HS-27A (cell line): ENCODE results near the gene TRPM3.

Experiments used
- DNase-seq: peaks from one replicate; pipeline ENCODE4 v3.0.0-alpha.2; 2012; ENCODE audit warnings: low read depth, missing footprints

The TRPM3 gene

DNA sequence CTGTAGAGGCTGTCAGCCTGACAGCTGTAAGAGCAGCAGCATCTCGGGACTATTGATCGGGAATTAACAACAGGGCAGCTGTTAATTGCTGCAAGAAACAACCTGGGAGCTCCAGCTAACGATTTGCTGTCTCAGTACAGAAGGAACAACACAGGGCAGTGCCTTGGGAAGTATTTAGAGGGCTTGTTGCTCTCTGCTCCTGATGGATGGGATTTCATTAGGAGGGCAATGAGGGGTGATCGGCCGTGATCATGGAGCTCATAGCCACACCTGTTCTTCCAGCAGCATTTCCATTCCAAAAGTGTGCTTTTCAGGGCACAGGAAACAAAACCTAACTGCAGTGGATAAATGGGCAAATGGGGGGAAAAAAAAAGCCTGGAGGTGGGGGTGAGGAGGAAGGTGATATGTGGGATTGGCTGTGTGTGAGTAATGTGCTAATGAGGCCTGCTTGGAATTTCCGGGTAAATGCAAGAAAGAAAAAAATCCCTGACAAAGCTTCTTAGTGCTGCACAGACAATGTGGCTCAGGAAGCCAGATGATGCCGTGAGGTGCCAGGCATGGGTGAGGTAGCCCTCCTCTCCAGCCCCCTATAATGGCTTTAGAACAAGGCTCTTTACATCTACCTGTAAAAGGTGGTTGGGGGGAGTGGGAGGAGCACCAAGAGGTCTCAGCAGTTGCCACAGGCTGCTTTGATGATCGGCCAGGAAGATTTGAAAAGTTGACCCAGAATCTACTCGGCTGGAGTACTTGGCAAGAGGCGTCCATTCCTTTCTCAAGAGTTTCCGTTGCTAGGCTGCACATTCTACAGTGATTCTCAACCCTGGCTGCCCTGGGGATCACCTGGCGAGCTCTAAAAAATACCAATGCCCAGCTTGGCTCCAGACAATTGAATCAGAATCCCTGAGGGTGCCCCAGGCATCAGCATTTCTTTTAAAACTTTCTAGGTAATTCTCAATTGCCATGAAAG, 567.4 kb downstream of the TRPM3 start:
- DNase-seq, result no peak

DNA sequence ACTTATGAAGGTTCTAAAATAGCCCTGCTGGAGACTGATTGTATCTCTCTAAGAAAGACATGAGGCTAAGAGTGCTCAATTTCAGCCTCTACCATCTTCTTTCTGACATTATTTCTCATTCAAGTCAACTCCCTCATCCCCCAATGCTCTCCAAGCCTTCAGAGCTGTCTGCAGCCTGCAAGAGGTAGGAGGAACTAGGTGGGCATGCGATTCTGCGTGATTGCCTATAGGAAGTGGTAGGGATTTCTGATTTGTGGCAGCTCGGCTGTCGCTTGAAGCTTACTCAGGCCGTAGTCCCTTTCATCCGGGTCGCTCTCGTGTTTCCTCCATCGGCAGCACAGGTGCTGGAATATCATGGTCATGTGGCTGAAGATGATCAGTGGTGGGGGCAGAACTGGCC, 568.9 kb downstream of the TRPM3 start:
- no peak for DNase-seq

DNA sequence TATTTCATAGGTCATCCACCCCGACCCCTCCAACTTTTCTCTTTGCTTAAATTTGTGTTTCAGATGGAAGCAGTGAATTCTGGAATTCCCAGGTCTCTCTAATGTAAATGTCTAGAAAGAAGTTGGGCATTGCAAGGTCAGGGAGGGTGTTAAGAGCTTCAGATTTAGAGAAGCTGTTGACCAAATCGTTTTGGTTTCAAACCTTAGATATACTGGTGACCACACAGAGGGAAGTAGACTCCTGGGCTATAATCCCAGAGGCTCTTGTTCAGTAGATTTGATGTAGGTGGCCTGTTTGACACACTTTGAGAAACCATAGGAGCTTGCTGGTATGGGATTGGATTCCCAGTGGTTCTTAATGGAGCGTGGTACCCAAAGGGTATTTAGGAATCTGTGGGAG, 569.6 kb downstream of the TRPM3 start:
- DNase-seq, result no peak

DNA sequence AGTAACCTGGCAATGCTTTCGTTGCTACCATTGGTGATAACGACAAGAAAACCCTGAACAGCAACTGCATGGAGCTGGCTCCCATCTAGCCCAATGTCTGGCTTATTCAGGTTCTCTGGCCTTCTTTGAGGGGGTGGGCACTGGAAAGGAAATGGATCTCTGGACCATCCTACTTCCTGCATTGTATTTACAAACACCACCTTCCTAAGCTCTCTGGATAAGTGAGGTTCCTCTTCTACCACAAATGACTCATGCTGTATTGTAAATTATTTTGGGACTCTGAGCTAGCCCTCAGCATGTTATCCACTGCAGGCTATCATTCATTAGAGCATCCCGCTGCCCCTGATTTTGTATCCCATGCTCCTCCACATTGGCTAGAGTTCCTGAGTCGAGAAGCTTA, 570.0 kb downstream of the TRPM3 start:
- DNase-seq, result no peak

DNA sequence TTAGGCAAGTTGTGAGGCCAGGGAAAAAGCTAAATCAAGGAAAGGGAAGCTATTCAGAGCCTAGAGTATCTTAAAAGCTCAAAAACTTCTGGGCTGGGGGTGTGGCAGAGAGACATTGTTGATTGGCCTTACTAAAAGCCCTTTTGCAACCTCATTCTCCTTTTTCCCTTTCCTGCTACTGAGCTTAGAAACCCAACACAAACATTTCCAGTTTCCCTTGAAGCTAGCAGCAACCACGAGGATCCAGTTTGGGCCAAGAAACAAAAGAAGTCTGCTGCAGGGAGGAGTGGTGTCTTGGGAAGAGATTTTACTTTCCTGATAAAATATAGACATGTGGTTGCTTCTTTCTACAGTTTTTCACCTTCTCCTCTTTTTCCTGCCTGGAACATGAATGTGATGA, 571.5 kb downstream of the TRPM3 start:
- DNase-seq, result no peak

DNA sequence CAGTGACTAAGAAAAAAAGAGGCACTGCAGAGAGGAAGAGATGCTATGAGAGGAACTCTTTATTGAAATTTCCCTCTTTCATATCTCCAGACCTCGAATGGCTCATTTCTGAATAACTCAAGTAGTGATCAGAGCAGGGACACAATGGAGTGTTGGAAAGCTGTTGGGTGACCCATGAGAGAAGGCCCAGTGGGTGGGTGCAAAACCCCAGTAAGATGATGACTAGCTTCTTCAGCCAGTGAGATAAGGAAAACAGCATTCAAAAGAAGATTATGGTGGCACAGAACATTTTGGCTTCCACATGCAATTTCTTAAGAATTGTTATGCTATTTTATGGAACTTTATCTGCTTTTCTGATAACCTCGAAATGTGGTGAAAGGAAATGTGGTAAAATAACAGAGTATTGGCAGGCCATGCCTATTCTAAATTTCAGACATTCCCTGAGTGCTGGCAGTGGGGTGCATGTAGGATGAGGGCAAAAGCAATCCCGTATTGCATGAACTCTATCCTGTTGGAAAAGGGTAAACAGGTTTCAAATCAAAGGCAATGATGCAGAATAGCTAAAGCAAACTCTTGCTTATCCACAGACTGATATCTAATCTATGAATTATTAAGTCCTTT, 579.0 kb downstream of the TRPM3 start:
- no peak for DNase-seq

DNA sequence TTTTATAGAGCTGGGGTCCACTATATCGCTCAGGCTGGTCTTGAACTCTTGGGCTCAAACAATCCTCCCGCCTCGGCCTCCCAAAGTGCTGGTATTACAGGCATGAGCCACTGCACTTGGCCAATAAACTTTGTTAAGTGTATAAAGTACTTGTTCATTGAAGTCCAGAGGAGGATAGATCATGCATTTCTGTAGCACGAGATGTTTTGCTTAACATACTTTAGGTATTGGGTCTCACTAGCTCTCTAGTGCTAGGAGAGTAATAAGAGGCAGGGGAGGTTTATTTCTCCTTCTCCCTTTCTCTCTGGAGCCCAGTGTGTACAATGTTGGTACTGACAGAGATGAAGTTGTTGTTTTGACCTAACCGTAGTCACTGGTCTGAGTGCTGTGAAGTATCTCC, 581.4 kb downstream of the TRPM3 start:
- DNase-seq, result no peak

DNA sequence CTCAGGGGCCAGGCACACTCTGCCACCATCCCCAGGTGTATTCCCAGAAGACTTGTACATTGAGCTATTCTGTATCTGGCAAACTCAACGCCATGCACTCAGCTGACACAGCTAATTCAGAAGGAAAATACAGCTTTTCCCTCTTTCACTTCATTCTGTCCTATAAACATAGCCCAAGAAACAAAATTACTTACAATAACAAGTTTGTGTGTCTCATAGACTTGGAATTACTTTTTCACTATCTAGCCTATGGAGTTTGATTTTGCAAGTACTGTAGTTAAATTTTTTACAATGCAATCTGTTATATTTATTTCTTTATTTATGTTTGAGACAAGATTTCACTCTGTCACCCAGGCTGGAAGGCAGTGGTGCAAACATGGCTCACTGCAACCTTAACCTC, 581.9 kb downstream of the TRPM3 start:
- DNase-seq, result no peak

DNA sequence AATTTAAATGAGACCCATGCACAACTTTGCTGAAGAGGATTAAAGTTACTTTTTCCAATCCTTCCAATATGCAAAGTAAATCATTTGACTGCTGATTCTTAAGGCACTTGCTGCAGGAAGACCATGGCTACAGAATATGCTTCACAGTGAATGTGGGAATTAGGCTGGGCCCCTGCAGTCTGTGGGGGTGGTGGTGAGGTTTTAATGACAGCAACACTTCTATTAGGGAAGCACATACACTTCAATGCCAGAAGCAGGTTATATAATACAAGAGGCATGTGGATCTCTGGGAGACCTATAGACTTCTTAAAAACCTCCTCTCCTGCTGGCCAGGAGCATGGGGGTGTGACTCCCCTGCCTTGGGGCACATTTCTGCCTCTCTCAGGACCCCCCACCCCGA, 582.4 kb downstream of the TRPM3 start:
- DNase-seq, result no peak

DNA sequence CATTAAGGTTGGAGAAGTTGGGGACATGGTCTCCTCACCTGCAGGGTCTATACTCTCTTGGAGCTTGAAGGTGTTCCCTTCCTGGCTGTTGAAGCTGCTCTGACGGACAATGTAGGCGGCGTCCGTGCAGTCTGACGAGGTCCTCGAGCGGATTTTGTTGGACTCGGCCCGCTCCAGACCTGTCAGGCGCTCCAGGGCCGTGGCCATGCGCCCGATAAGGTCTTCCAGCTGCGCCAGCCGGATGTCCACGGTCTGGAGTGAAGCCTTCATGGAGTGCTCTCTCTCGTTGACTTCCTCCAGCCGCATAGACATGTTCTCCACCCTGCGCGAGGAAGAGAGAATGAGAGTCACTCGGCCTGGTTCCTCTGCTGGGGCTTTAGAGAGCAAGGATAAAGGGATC, 584.3 kb downstream of the TRPM3 start:
- no peak for DNase-seq

DNA sequence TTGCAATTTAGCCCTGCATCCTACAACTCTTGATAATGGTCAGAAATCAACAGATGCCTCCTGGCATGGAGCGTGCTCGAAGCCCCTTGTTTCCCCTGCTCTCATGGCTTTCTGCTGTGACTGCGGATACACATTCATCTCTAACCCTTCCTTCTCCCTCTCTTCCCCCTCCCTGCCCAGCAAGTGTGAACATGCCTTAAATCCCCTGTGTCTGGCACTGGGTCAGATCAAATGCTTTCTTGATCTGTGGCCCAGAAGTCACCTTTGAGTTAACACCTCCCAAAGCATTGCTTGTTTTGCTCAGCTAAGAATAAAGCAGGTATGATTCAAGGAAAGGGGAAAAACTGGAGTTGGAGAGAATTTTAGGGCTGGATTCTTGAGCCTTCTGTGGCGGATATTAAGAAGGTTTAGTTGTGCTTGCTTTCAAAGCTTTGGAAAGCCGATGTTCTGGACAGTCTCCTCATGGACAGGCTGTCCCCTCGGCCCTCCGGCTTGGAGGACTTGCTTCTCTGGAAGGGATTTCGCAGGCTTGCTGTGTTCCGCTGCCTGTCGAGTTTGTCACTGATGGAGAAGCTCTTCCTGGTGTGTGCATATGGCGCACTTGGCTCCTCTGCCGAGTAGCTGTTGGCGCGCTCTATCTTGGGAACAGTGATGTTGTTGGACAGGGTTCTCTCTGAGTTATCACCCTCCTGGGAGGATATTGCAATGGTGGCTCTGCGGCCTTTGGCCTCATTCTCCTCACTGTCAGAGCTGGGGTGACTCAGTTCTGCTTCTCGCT, 585.7 kb downstream of the TRPM3 start:
- DNase-seq, result no peak

DNA sequence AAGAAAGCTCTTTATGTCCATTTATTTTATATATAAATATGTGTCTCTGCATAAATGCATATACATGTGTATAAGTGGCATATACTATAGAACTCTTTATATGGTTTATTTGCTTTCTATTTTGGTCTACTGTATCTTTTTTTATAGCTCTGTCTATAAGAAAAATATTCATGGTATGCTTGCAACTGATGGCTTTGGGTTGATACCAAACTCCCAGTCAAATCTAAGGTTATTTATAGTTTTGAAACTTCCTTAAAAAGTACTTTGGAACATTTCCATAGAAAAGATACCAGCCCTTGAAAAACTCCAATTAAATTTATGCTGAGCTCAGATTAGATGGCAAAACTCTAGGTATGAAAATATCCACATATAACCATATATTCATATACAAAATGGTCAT, 587.0 kb downstream of the TRPM3 start:
- DNase-seq, result no peak

DNA sequence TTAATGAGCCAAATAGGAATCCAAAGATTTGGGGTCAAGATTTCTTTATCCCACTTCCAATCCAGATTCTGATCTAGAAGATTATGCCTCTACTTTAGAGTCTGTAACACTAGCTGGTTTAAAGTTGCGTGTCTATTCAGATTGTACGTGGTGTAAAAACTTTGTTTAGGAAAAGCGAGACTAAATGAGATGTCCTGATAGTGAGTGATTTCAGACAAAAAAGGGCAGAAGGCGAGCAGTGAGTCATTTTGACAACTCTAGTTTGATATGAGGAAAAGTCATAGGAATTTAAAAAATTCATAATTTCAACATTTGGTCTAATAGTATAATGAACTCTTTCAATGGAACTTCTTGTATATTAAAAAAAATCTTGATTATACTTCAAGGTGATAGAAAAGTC, 587.4 kb downstream of the TRPM3 start:
- peak; percentile 48 for DNase-seq

DNA sequence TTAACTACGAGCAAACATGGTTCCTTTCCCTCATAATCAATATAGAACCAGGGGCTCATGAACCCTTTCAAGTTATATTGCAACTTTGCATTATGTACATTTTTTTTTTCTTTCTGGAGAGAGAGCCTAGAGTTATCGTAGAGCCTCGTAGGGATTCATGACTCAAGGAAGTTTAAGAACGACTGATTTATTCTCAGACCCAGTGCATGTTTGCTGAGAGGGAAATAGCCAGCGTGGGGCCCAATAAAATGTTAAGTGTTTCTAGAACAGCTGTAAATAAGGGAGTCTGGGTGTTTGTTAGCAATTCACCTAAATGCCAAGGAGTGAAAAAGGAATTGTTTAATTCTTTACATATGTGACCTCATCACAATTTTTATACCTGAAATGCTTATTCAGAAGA, 587.9 kb downstream of the TRPM3 start:
- DNase-seq, result no peak

DNA sequence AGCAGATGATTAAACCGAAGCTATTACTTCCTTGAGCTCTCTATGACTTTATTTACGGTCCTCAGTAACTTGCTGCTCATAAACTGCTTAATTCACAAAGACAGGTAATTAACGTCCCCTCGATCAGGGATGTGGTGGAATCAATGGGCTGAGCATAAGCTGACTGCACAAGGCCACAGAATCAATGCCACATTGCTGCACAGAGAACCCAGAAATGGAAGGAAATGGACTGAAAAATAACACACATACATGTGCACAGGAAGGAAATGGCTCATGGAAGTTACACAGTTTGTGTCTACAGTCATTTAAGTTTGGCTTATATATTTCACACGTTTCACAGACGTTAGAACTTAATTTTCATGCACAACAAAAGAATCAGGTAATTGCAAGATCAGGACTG, 588.7 kb downstream of the TRPM3 start:
- no peak for DNase-seq

DNA sequence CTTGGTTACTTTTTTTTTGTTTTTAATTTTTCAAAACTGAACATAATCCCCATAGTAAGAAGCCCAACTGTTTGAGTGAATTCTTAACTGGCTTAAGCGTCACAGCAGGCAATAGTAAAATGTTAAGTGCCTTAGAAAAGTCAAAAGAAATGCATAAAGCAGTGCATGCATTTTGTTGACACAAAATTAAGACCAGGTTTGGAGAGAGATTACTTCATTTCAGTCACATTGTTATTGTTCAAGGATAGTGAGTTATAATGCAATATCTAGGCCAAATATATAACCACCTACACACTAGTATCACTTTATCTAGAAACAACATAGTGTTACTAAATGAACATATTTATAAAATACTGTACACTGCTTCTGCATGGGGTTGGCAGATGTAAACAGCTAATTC, 590.1 kb downstream of the TRPM3 start:
- no peak for DNase-seq

DNA sequence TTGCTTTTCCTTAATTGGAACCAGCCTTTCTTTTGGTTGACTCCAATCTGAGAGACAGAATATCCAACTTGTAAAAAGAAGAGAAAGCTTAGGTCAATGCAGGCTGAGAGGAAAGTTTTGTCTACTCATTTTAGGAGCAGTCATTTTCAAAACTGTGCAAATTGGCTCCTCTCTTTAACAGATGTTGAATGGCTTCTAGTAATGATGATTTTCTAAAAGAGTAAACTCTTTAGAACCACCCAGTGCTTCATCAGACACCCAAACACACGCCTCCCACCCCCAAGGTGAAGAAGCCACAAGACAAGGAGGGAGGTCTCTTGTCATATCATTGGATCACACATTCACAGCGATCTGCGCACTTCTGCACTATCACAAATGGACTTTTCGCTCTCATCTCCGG, 590.7 kb downstream of the TRPM3 start:
- DNase-seq, result no peak

DNA sequence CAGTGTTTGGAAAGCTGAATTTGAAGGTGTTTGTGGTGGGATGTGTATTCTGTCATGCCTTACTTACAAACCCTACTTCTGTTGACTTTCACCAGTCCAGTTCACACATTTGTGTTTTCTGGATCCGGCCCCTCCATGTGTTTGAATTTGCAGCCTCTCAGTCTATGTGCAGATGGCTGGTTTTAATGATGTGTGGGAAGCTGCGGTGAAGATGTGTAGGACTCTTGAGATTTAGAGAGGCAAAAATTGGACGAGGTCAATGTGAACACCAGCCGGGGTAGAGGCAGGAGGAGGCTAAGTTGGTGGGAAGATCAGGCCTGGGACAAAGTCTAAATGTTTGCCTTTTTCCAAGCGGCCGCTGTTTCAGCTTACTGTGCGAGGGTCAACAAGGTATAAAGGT, 591.6 kb downstream of the TRPM3 start:
- no peak for DNase-seq

DNA sequence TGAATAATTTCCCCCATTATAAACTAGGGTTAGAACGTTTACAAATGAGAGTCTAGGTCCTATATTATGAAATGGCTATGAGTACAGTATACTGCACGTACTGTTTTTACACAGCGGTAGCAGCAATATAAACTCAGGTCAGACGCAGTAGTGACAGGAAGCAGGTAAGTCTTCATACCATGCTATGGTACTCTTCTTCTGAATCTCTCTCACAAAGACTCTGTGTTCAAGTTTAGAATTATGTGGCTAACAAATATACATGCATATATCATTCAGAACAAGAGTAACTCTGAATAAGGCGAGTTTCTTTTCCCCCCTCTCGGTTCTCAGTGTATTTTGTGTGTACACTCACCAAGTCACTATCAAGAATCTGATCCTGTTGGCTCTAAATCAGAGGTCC, 592.0 kb downstream of the TRPM3 start:
- no peak for DNase-seq

DNA sequence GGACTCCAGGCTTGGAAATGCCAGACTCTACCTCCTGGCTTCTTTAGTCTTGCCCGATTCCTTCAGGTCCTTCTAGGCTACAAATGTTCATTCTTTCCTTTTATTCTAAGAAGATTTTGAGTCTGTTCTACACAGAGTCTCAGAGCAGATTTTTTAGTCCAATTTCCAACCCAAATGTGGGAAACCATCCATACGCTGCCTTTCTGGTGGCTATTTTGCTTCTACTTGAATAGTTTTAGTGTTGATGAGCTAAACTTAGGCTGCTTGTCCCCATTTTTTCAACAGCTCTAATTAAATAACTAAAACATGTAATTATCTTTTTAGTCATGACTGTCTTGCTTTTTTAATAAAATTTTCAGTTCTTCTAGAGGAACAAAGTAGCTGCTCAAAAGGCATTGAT, 594.5 kb downstream of the TRPM3 start:
- no peak for DNase-seq

DNA sequence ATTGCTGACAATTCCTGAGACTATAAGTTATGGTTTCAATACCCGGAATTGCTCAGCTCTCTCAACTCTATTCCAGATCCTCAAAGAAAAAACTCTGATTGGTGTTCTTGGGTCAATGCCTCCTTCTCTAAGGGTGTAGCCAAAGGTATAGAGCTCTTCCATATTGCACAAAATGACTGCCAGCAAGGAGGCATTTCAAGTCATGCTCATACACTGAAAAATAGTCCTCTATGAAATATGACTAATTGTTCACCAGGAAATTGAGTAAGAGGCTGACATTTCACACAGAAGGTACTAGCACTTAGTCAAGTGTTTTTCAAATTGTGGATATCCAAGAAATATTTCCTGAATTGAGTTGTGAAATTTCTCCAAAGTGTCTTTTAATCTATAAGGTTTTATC, 595.9 kb downstream of the TRPM3 start:
- no peak for DNase-seq

DNA sequence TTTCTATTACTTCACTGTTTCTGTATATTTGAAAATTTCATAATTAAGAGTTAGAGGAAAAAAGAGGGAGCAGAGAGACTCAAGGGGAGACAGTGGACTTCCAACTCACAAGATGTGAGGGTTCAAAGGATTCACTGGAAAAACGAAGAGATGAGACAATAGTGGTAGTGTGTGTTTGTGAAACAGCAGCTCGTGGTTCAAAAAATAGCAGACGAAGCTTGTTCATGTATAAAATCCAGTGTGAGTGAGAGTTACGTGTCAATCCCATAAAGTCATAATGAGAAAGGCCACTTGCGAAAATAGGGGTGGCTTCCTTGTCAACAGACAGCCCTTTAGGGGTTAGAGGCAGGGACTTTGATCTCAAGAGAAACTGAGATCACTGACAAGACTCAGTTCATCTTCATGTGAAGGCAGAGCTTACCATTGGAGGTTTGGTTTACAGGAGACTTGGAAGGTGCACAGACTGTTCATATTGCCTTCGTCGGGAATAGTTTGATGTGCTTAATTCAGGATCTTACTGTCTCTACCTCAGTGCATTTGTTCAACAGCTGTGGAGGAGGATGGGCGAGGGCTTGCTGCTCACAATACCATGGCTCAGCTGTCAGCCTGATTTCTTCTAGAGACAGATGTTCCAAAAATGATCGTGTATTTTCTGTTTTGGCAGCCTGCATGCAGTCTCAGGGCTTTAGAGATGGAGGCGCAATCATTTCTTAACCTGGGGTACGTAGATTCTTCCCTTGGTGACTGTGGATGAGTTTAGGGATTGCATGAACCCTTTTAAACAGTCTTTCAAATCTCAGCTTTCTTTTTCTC, 601.3 kb downstream of the TRPM3 start:
- DNase-seq, result no peak
